ENCODE results near the gene TREX2. TPM values are rescaled to one million over a fixed set of nuclear protein-coding genes. Genes with fewer than 3 reads are reported as not detected.

The TREX2 gene
- total and polyA plus RNA-seq, 2 of the 8 experiments (the other 6 are each of a cell fraction or from before 2014, with no cell fraction given) = 0.71 to 0.80 TPM

- Histone ChIP-seq H2BK15ac (ENCODE audit: low read length) (no peak overlapping the region), H3K36me3 (ENCODE audit: control insufficient read depth in 2 of 4, insufficient read depth in 4 of 4, low read length in 3 of 4) (no peaks in the 10 kb centered on the region), H2AK5ac (ENCODE audit: low read depth, low read length) (no peak overlapping the region), H3K4me1 (replicated peaks in 1 of 4; ENCODE audit: control insufficient read depth in 3 of 4, insufficient read depth in 4 of 4, low read length in 3 of 4) (peaks cover 0 to 18% (median 5%) of the 10 kb centered on the region in 4 experiments; a peak in 3 of 7 replicates), H3K9ac (replicated peaks in 1 of 4; ENCODE audit: extremely low read depth in 1 of 4, low read depth in 3 of 4, low read length in 3 of 4) (no peak overlapping the region), H3K79me1 (ENCODE audit: low read depth, low read length) (no peaks in the 10 kb centered on the region), H3K4me3 (ENCODE audit: extremely low read depth in 1 of 4, insufficient read depth in 2 of 4, low read depth in 3 of 4, low read length in 4 of 4) (peak overlapping the region in 3 of 4 experiments; percentile 3 to 52 (median 6); a peak in 3 of 8 replicates), H2BK12ac (ENCODE audit: low read depth, low read length) (peak overlapping the region; percentile 68; the same call in 1 of the 2 replicates), H3K18ac (ENCODE audit: extremely low read depth, low read length) (no peak overlapping the region), H3K27ac (ENCODE audit: low read depth, low read length) (no peak overlapping the region), H3K23ac (ENCODE audit: insufficient read length) (no peak overlapping the region), H3K4me2 (ENCODE audit: insufficient read depth in 1 of 2, low read depth in 2 of 2, low read length in 2 of 2) (peak overlapping the region; percentile 54 to 74), H4K20me1 (replicated peaks in 1 of 2; ENCODE audit: control insufficient read depth in 1 of 2, insufficient read depth in 2 of 2, low read length in 2 of 2) (no peaks in the 10 kb centered on the region), H3K56ac (replicated peaks; ENCODE audit: insufficient read length, low read depth, low read length) (no peak overlapping the region), H3K4ac (replicated peaks; ENCODE audit: insufficient read length, low read depth, low read length) (no peak overlapping the region), H3K79me2 (ENCODE audit: control insufficient read depth in 1 of 2, insufficient read depth in 2 of 2, low read length in 2 of 2) (no peaks in the 10 kb centered on the region), H3K27me3 (replicated peaks in 1 of 4; ENCODE audit: control insufficient read depth in 3 of 4, extremely low read depth in 1 of 4, insufficient read depth in 3 of 4, low read length in 3 of 4) (peaks cover 0 to 2% (median 0%) of the 10 kb centered on the region in 4 experiments; a peak in 5 of 7 replicates), H4K5ac (ENCODE audit: insufficient read length, low read depth, low read length) (no peak overlapping the region), H2AFZ (ENCODE audit: low read length) (no peak overlapping the region), H3K9me3 (ENCODE audit: insufficient read depth in 2 of 2, low read depth in 1 of 2, low read length in 1 of 2) (no peaks in the 10 kb centered on the region), H2BK120ac (replicated peaks; ENCODE audit: low read depth, low read length) (no peak overlapping the region), H3K14ac (ENCODE audit: insufficient read length) (no peak overlapping the region), H2BK5ac (ENCODE audit: low read depth, low read length) (no peak overlapping the region), H2BK20ac (ENCODE audit: low read length) (no peak overlapping the region), H4K91ac (replicated peaks; ENCODE audit: insufficient read length, low read length) (no peak overlapping the region), H4K8ac (ENCODE audit: extremely low read depth, insufficient read depth, low read length) (no peak overlapping the region), H3K23me2 (ENCODE audit: low read depth, low read length) (no peaks in the 10 kb centered on the region; the same call in 1 of the 2 replicates)
- no peak for FAIRE-seq
- CTCF ChIA-PET (ENCODE audit: partially characterized antibody) = interaction anchor here (0.7 to 7.5 kb wide), 6 partner anchors 12 to 81 kb away, joined by 3 to 50 read pairs (median 4); no protein-coding TSS in a partner anchor
- DNase-seq (ENCODE audit: low read depth in 1 of 2, low spot score in 2 of 2) = no peak
- POLR2A ChIA-PET (ENCODE audit: partially characterized antibody) = interaction anchor here (1.3 to 2.0 kb wide), 2 partner anchors 10 to 162 kb away, joined by 3 to 4 read pairs; partner anchors contain the start of gene ZNF275
- TF ChIP-seq KDM5A (IDR thresholded peaks at IDR 0.05; ENCODE audit: low read length) (no peak), MAFK (IDR thresholded peaks at IDR 0.05; ENCODE audit: low read depth, low read length) (no peak), POLR2AphosphoS5 (IDR thresholded peaks at IDR 0.05; ENCODE audit: low read depth, low read length) (no peak), JUN (IDR thresholded peaks at IDR 0.05; ENCODE audit: low read depth, low read length) (no peak), NANOG (IDR thresholded peaks at IDR 0.05; ENCODE audit: insufficient read depth, low read depth, low read length, poor library complexity, severe bottlenecking) (no peak), TBP (IDR thresholded peaks at IDR 0.05; ENCODE audit: low read depth, low read length) (no peak), RBBP5 (IDR thresholded peaks at IDR 0.05; ENCODE audit: borderline replicate concordance, low read depth, low read length) (no peak)
- 40% methylated on average over 1 of the region's 17 CpGs; no CpG with 5 or more reads in 1 of the 2 experiments for WGBS, 2 experiments (ENCODE audit: extremely low coverage in 1 of 2, insufficient coverage in 1 of 2, insufficient read length in 1 of 2, insufficient replicate concordance in 2 of 2, low coverage in 1 of 2, low lambda C conversion rate in 2 of 2, missing lambda C conversion rate in 1 of 2)
Measured at GRCh38 chrX:153495362-153495751, 49.5 kb upstream of the TREX2 start.

Measured in H1 (cell line).